K562 (cell line): ENCODE results near the gene EYA4.

ENCODE experiments used
- MYNN ChIP-seq, 2 experiments: sonication (generic); formaldehyde crosslinking in 1 of 2; IDR thresholded peaks; 2 replicates each; pipeline versions ENCODE4 v1.5.0 to v1.6.1; 2016 to 2020; ENCODE audit warnings: antibody characterized with exemption in 1 of 2, missing genetic modification reagents in 1 of 2
- RAD21 ChIP-seq, 2 experiments: fragments of 250-450 bp in 1 of 2; fragments of 450-650 bp in 1 of 2; sonication (Bioruptor Pico) in 1 of 2; formaldehyde crosslinking in 1 of 2; IDR thresholded peaks in 1 of 2; conservative IDR thresholded peaks in 1 of 2; 2 replicates each; pipeline versions ENCODE4 v1.4.0 to v1.8.0; 2020 to 2022; ENCODE audit warnings: mild to moderate bottlenecking in 2 of 2, moderate library complexity in 1 of 2
- TF ChIP-seq, protein P1 (sequence below), 2 experiments: fragments of 450-650 bp; formaldehyde crosslinking in 1 of 2; IDR thresholded peaks; 2 replicates each; pipeline versions ENCODE4 v1.4.0 to v1.6.1; 2014 to 2020; ENCODE audit warnings: mild to moderate bottlenecking in 2 of 2, borderline replicate concordance in 1 of 2, low read depth in 1 of 2

DNA sequence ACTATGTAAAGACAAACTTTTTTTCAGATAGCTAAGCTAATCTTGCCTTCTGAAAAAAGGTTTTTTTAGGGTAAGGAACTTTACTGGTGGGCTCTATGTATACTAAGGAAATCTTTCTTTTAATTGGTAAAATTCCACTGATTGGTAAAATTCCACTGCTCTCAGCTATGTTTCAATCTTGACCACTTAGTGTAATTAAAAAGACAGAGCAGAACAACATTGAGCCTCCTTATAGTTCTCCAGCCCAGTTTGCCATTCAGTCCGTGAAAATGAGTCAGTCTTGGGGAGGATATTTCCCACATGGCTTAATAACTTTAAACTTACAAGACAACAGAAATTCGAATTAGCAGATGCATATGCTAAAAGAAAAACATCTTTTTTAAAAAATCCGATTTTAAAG is 92.7 kb downstream of the EYA4 start:
- TF ChIP-seq RAD21 (CRISPR knock-in tag; conservative IDR thresholded peaks at IDR 0.05 in 1 of 2, IDR thresholded peaks at IDR 0.05 in 1 of 2): no peak
- TF ChIP-seq MYNN (IDR thresholded peaks at IDR 0.05): no peak
- no peak for TF ChIP-seq MYNN (CRISPR knock-in tag; IDR thresholded peaks at IDR 0.05)
- TF ChIP-seq, protein P1, sequence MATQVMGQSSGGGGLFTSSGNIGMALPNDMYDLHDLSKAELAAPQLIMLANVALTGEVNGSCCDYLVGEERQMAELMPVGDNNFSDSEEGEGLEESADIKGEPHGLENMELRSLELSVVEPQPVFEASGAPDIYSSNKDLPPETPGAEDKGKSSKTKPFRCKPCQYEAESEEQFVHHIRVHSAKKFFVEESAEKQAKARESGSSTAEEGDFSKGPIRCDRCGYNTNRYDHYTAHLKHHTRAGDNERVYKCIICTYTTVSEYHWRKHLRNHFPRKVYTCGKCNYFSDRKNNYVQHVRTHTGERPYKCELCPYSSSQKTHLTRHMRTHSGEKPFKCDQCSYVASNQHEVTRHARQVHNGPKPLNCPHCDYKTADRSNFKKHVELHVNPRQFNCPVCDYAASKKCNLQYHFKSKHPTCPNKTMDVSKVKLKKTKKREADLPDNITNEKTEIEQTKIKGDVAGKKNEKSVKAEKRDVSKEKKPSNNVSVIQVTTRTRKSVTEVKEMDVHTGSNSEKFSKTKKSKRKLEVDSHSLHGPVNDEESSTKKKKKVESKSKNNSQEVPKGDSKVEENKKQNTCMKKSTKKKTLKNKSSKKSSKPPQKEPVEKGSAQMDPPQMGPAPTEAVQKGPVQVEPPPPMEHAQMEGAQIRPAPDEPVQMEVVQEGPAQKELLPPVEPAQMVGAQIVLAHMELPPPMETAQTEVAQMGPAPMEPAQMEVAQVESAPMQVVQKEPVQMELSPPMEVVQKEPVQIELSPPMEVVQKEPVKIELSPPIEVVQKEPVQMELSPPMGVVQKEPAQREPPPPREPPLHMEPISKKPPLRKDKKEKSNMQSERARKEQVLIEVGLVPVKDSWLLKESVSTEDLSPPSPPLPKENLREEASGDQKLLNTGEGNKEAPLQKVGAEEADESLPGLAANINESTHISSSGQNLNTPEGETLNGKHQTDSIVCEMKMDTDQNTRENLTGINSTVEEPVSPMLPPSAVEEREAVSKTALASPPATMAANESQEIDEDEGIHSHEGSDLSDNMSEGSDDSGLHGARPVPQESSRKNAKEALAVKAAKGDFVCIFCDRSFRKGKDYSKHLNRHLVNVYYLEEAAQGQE (IDR thresholded peaks at IDR 0.05; ENCODE audit: borderline replicate concordance): no peak
- TF ChIP-seq, protein P1 (CRISPR knock-in tag; IDR thresholded peaks at IDR 0.05; ENCODE audit: low read depth): no peak
